ENCODE results near the gene FBLN1.
A peak's percentile ranks its signal among the peaks of the same experiment; 100 is the strongest.

The FBLN1 gene

GRCh38 chr22:45506816-45507360, 4.2 kb downstream of the FBLN1 start:
- Histone ChIP-seq H3K4me3 (ENCODE audit: severe bottlenecking) (no peak overlapping the region), H3K27me3 (ENCODE audit: insufficient read depth, poor library complexity, severe bottlenecking) (no peaks in the 10 kb centered on the region), H3K27ac (ENCODE audit: poor library complexity, severe bottlenecking) (no peak overlapping the region), H3K36me3 (ENCODE audit: low read depth) (no peaks in the 10 kb centered on the region), H3K4me1 (ENCODE audit: insufficient read depth, poor library complexity, severe bottlenecking) (peaks cover 9% of the 10 kb centered on the region), H3K9me3 (ENCODE audit: severe bottlenecking) (no peaks in the 10 kb centered on the region)
- DNase-seq (ENCODE audit: low spot score) (no peak), ATAC-seq (ENCODE audit: low read depth) (no peak)
- TF ChIP-seq CTCF (IDR thresholded peaks at IDR 0.05; ENCODE audit: poor library complexity, severe bottlenecking), result no peak

GRCh38 chr22:45507798-45508197, 5.1 kb downstream of the FBLN1 start:
- no peaks in the 10 kb centered on the region for H3K9me3 ChIP-seq (ENCODE audit: severe bottlenecking)
- no peaks in the 10 kb centered on the region for H3K27me3 ChIP-seq (ENCODE audit: insufficient read depth, poor library complexity, severe bottlenecking)
- ATAC-seq (ENCODE audit: low read depth), result no peak
- no peak overlapping the region for H3K4me3 ChIP-seq (ENCODE audit: severe bottlenecking)
- DNase-seq (ENCODE audit: low spot score), result no peak
- TF ChIP-seq CTCF (IDR thresholded peaks at IDR 0.05; ENCODE audit: poor library complexity, severe bottlenecking), result no peak
- H3K27ac ChIP-seq (ENCODE audit: poor library complexity, severe bottlenecking), result no peak overlapping the region
- peaks cover 9% of the 10 kb centered on the region for H3K4me1 ChIP-seq (ENCODE audit: insufficient read depth, poor library complexity, severe bottlenecking)
- no peaks in the 10 kb centered on the region for H3K36me3 ChIP-seq (ENCODE audit: low read depth)

- Histone ChIP-seq H3K27me3 (ENCODE audit: insufficient read depth, poor library complexity, severe bottlenecking) (no peaks in the 10 kb centered on the region), H3K4me1 (ENCODE audit: insufficient read depth, poor library complexity, severe bottlenecking) (peaks cover 9% of the 10 kb centered on the region), H3K4me3 (ENCODE audit: severe bottlenecking) (no peak overlapping the region), H3K27ac (ENCODE audit: poor library complexity, severe bottlenecking) (no peak overlapping the region), H3K36me3 (ENCODE audit: low read depth) (no peaks in the 10 kb centered on the region), H3K9me3 (ENCODE audit: severe bottlenecking) (no peaks in the 10 kb centered on the region)
- ATAC-seq (ENCODE audit: low read depth) (no peak), DNase-seq (ENCODE audit: low spot score) (no peak)
- no peak for TF ChIP-seq CTCF (IDR thresholded peaks at IDR 0.05; ENCODE audit: poor library complexity, severe bottlenecking)
These were observed 6.1 kb downstream of the FBLN1 start for GRCh38 chr22:45508814-45509213.

- no peaks in the 10 kb centered on the region for H3K9me3 ChIP-seq (ENCODE audit: severe bottlenecking)
- no peak for DNase-seq (ENCODE audit: low spot score)
- H3K4me1 ChIP-seq (ENCODE audit: insufficient read depth, poor library complexity, severe bottlenecking), result no peaks in the 10 kb centered on the region
- no peak overlapping the region for H3K4me3 ChIP-seq (ENCODE audit: severe bottlenecking)
- no peaks in the 10 kb centered on the region for H3K27me3 ChIP-seq (ENCODE audit: insufficient read depth, poor library complexity, severe bottlenecking)
- no peak for ATAC-seq (ENCODE audit: low read depth)
- TF ChIP-seq CTCF (IDR thresholded peaks at IDR 0.05; ENCODE audit: poor library complexity, severe bottlenecking), result no peak
- H3K27ac ChIP-seq (ENCODE audit: poor library complexity, severe bottlenecking), result no peak overlapping the region
- no peaks in the 10 kb centered on the region for H3K36me3 ChIP-seq (ENCODE audit: low read depth)
These were observed 7.9 kb downstream of the FBLN1 start for GRCh38 chr22:45510376-45511232.

GRCh38 chr22:45511847-45512261, 9.2 kb downstream of the FBLN1 start:
- Histone ChIP-seq H3K4me1 (ENCODE audit: insufficient read depth, poor library complexity, severe bottlenecking) (peaks cover 5% of the 10 kb centered on the region), H3K27ac (ENCODE audit: poor library complexity, severe bottlenecking) (no peak overlapping the region), H3K27me3 (ENCODE audit: insufficient read depth, poor library complexity, severe bottlenecking) (no peaks in the 10 kb centered on the region), H3K4me3 (ENCODE audit: severe bottlenecking) (no peak overlapping the region), H3K36me3 (ENCODE audit: low read depth) (no peaks in the 10 kb centered on the region), H3K9me3 (ENCODE audit: severe bottlenecking) (no peaks in the 10 kb centered on the region)
- TF ChIP-seq CTCF (IDR thresholded peaks at IDR 0.05; ENCODE audit: poor library complexity, severe bottlenecking), result no peak
- DNase-seq (ENCODE audit: low spot score) (no peak), ATAC-seq (ENCODE audit: low read depth) (0 out of 3 replicates have a peak, but pooled peaks have one; percentile 15)
